ENCODE results near the gene RPP40. TPM values are rescaled to one million over a fixed set of nuclear protein-coding genes. Genes with fewer than 3 reads are reported as not detected.

The RPP40 gene
- total RNA-seq, 1 experiment from 2014 or later: 25.9 TPM

- Histone ChIP-seq H3K27ac (ENCODE audit: low read length) (no peak overlapping the region), H3K36me3 (ENCODE audit: control insufficient read depth, insufficient read depth, low read length) (no peaks in the 10 kb centered on the region), H3K27me3 (ENCODE audit: control insufficient read depth, insufficient read depth, low read length) (no peaks in the 10 kb centered on the region), H3K4me1 (ENCODE audit: control insufficient read depth, insufficient read depth, low read length) (no peaks in the 10 kb centered on the region), H3K4me3 (ENCODE audit: low read depth in 2 of 2, low read length in 2 of 2) (no peak overlapping the region), H3K9me3 (ENCODE audit: control insufficient read depth, insufficient read depth, low read depth, low read length) (peaks cover 3% of the 10 kb centered on the region; the same call in 1 of the 2 replicates)
- no peak for ATAC-seq
- CTCF ChIA-PET: no interaction called here
- intact Hi-C loops (cut with micrococcal nuclease; ENCODE audit: unreplicated experiment): no loop called here
- no TSS peak for BruUV-seq (replicated peaks)
- in situ Hi-C loops (cut with HindIII; ENCODE audit: low pct_unique_long_range_greater_than_20kb, low sequenced_read_pairs): no loop called here
- POLR2A ChIA-PET: no interaction called here
- no peak for DNase-seq (ENCODE audit: low read depth, low spot score)
- no peak for TF ChIP-seq TCF7L2 (IDR thresholded peaks at IDR 0.05; ENCODE audit: low read depth, low read length)
- TF ChIP-seq SIN3A (IDR thresholded peaks at IDR 0.05; ENCODE audit: borderline replicate concordance, insufficient read depth, low read depth, low read length): no peak
- no peak for TF ChIP-seq CTCF (IDR thresholded peaks at IDR 0.05)
- no peak for TF ChIP-seq REST (IDR thresholded peaks at IDR 0.05; ENCODE audit: insufficient read depth in 1 of 2, low read depth in 2 of 2, low read length in 1 of 2)
Measured at GRCh38 chr6:4977468-4977867, 26.4 kb downstream of the RPP40 start.

- intact Hi-C loops (cut with micrococcal nuclease; ENCODE audit: unreplicated experiment): no loop called here
- BruUV-seq (replicated peaks): no TSS peak
- TF ChIP-seq TCF7L2 (IDR thresholded peaks at IDR 0.05; ENCODE audit: low read depth, low read length) (no peak), CTCF (IDR thresholded peaks at IDR 0.05) (no peak), REST (IDR thresholded peaks at IDR 0.05; ENCODE audit: insufficient read depth in 1 of 2, low read depth in 2 of 2, low read length in 1 of 2) (no peak)
Measured at GRCh38 chr6:4975506-4975905, 28.3 kb downstream of the RPP40 start.

More at GRCh38 chr6:4975506-4975905, 28.3 kb downstream of the RPP40 start:
- Histone ChIP-seq H3K36me3 (ENCODE audit: control insufficient read depth, insufficient read depth, low read length) (no peaks in the 10 kb centered on the region), H3K4me3 (ENCODE audit: low read depth in 2 of 2, low read length in 2 of 2) (no peak overlapping the region), H3K4me1 (ENCODE audit: control insufficient read depth, insufficient read depth, low read length) (no peaks in the 10 kb centered on the region), H3K27ac (ENCODE audit: low read length) (no peak overlapping the region), H3K9me3 (ENCODE audit: control insufficient read depth, insufficient read depth, low read depth, low read length) (peaks cover 3% of the 10 kb centered on the region; the same call in 1 of the 2 replicates), H3K27me3 (ENCODE audit: control insufficient read depth, insufficient read depth, low read length) (no peaks in the 10 kb centered on the region)
- ChIA-PET POLR2A (interaction anchor here (0.7 kb wide), 1 partner anchor 17 kb away, joined by 3 read pairs; no protein-coding TSS in a partner anchor), CTCF (no interaction called here)
- no peak for ATAC-seq
- DNase-seq (ENCODE audit: low read depth, low spot score): no peak
- in situ Hi-C loops (cut with HindIII; ENCODE audit: low pct_unique_long_range_greater_than_20kb, low sequenced_read_pairs): no loop called here

Measured in Panc1 (cell line).